GM20000 (cell line): ENCODE measurements around the gene GPR55.
"Not testable (repeated sequence)": the region's sequence is repeated elsewhere in the genome, so short reads cannot be mapped to it uniquely, and the experiment has no call there.

ENCODE experiments used
- DNase-seq: peaks from one replicate; pipeline ENCODE4 v3.0.0; 2012; ENCODE audit warnings: low spot score
- TF ChIP-seq, protein P1 (sequence below): IDR thresholded peaks from 2 replicates; pipeline ENCODE4 v1.5.1; 2012; ENCODE audit warnings: mild to moderate bottlenecking, control low read depth; ENCODE audit errors: extremely low read depth, missing control alignments

Gene GPR55

GRCh38 chr2:230938516-230939065 is 13.5 kb upstream of the GPR55 start:
- no peak for DNase-seq

GRCh38 chr2:230938098-230938497 is 13.1 kb upstream of the GPR55 start:
- no peak for DNase-seq
- TF ChIP-seq, protein P1, sequence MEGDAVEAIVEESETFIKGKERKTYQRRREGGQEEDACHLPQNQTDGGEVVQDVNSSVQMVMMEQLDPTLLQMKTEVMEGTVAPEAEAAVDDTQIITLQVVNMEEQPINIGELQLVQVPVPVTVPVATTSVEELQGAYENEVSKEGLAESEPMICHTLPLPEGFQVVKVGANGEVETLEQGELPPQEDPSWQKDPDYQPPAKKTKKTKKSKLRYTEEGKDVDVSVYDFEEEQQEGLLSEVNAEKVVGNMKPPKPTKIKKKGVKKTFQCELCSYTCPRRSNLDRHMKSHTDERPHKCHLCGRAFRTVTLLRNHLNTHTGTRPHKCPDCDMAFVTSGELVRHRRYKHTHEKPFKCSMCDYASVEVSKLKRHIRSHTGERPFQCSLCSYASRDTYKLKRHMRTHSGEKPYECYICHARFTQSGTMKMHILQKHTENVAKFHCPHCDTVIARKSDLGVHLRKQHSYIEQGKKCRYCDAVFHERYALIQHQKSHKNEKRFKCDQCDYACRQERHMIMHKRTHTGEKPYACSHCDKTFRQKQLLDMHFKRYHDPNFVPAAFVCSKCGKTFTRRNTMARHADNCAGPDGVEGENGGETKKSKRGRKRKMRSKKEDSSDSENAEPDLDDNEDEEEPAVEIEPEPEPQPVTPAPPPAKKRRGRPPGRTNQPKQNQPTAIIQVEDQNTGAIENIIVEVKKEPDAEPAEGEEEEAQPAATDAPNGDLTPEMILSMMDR = no peak

More at GRCh38 chr2:230938516-230939065, 13.5 kb upstream of the GPR55 start:
- TF ChIP-seq, protein P1 = no peak

- no peak for DNase-seq
- TF ChIP-seq, protein P1 = no peak
Measured at GRCh38 chr2:230937362-230937761, 12.3 kb upstream of the GPR55 start.

GRCh38 chr2:230936243-230936642 is 11.2 kb upstream of the GPR55 start:
- DNase-seq = not testable (repeated sequence)

DNA sequence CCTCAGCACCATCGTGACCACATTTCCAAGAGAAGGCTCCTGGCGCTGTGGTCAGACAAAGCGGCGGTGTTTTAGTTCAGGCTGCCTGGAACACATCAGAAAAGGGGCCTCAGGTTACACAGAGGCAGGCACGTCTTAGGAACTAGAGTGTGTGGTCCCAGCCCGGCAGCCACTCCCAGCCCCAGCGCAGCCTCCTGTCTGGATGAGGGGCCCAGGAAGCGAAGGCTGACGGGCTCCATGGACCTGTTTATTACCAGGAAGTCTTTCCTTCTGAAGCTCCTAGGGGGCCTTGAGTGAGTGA is 10.0 kb upstream of the GPR55 start:
- DNase-seq = no peak
- TF ChIP-seq, protein P1 = no peak

- no peak for DNase-seq
- TF ChIP-seq, protein P1 = no peak
Measured at GRCh38 chr2:230934231-230935129, 9.4 kb upstream of the GPR55 start.

DNA sequence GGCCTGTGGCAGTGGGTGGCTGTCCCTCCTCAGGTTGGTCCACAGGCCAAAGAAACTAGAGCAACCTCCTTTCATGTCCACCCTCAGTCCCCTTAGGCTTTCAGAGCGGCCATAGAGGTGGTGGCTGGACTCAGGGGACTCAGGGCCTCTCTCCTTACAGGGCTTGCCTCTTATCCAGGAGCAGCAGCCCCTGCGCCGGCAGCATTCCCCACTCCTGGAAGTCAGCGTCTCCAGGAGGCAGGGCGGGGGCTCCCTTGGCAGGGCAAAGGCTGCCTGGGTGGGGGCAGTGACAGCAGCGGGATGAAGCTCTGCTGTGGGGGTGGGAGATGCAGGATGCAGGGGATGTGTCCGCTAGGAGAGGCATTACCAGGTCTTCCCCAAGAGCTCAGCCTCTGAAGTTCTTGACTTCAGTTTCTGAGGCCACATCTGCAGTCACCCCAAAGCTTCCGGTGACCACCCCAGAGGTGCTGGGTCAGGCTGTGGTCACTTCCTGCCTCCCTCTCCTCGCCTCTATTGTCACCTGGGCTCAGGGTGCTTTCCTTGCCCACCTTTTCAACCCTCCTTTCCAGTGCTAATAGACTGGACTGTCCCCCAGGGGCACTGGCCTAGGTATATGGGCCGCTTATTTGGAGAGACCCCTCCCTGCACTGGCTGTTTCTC is 8.6 kb upstream of the GPR55 start:
- TF ChIP-seq, protein P1 = no peak
- no peak for DNase-seq
